Measurements from ENCODE around the gene MMP15. TPM values are rescaled to one million over a fixed set of nuclear protein-coding genes. Genes with fewer than 3 reads are reported as not detected.

MMP15 gene
- total and polyA plus RNA-seq, 2 donors (not counting 3 experiments of a cell fraction or from before 2014, with no cell fraction given): 12.6 to 16.0 TPM

DNA sequence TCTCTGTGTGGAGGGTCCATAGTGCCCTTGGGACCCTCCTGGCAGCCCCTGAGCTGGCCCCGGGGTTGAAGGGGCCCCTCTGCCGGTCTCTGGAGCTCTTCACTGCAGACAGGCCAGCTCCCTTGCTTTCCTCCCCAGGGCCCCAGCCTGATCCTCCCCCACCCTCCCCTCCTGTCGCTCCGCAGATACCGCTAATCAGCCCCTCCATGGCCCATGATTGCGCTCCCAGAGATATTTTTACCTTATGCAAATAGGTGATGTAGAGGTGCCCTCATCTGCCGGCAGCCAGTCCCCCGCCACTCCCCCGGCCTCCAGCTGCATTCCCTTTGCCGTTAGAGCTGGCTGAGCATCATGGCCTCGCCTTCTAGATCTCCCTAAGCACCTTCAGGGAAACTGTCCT, 9.2 kb downstream of the MMP15 start:
- Histone ChIP-seq H2AFZ (ENCODE audit: low read depth, low read length) (no peak overlapping the region), H3K4me1 (ENCODE audit: control insufficient read depth, extremely low read depth, insufficient read depth, low read length) (no peaks in the 10 kb centered on the region), H3K79me2 (ENCODE audit: control insufficient read depth, insufficient read depth, low read length) (no peaks in the 10 kb centered on the region), H3K27ac (ENCODE audit: insufficient read depth, low read depth, low read length) (no peak overlapping the region), H4K20me1 (replicated peaks; ENCODE audit: control insufficient read depth, extremely low read depth, insufficient read depth, low read length) (no peaks in the 10 kb centered on the region), H3K27me3 (ENCODE audit: control insufficient read depth in 2 of 2, insufficient read depth in 2 of 2, low read length in 2 of 2) (no peaks in the 10 kb centered on the region), H3K9me3 (replicated peaks; ENCODE audit: control insufficient read depth, insufficient read depth, low read length) (no peaks in the 10 kb centered on the region), H3K9ac (replicated peaks; ENCODE audit: extremely low read depth, insufficient read depth, low read length) (no peak overlapping the region), H3K36me3 (ENCODE audit: control insufficient read depth in 2 of 2, extremely low read depth in 1 of 2, insufficient read depth in 2 of 2, low read length in 2 of 2) (no peaks in the 10 kb centered on the region), H3K4me3 (replicated peaks in 1 of 3; ENCODE audit: insufficient read depth in 1 of 3, low read depth in 1 of 3, low read length in 3 of 3) (no peak overlapping the region), H3K9me1 (replicated peaks; ENCODE audit: control insufficient read depth, extremely low read depth, insufficient read depth, low read length) (no peaks in the 10 kb centered on the region), H3K4me2 (ENCODE audit: insufficient read depth, low read length) (no peak overlapping the region)
- CTCF ChIA-PET: interaction anchor here (1.4 kb wide), 1 partner anchor 15 kb away, joined by 6 read pairs; no protein-coding TSS in a partner anchor
- no TSS peak for BruUV-seq (replicated peaks)
- TF ChIP-seq POLR2AphosphoS5 (IDR thresholded peaks at IDR 0.05; ENCODE audit: insufficient read depth, low read depth, low read length) (no peak), MYC (IDR thresholded peaks at IDR 0.05; ENCODE audit: low read depth, low read length) (no peak), EZH2 (IDR thresholded peaks at IDR 0.05; ENCODE audit: borderline replicate concordance, low read depth, low read length, severe bottlenecking) (no peak), POLR2A (IDR thresholded peaks at IDR 0.05; ENCODE audit: low read depth, low read length) (no peak)
- POLR2A ChIA-PET: no interaction called here
- no peak for DNase-seq (ENCODE audit: low read depth, low spot score)
- FAIRE-seq: no peak
- intact Hi-C loops (cut with micrococcal nuclease) (no loop called here), dilution Hi-C loops (cut with MboI; ENCODE audit: extremely low pct_ligation_motif_present, low sequenced_read_pairs) (no loop called here)

GRCh38 chr16:58035356-58036170, 10.0 kb downstream of the MMP15 start:
- Histone ChIP-seq H3K4me1 (ENCODE audit: control insufficient read depth, extremely low read depth, insufficient read depth, low read length) (no peaks in the 10 kb centered on the region), H3K27ac (ENCODE audit: insufficient read depth, low read depth, low read length) (no peak overlapping the region), H3K4me2 (ENCODE audit: insufficient read depth, low read length) (no peak overlapping the region), H3K79me2 (ENCODE audit: control insufficient read depth, insufficient read depth, low read length) (no peaks in the 10 kb centered on the region), H3K9me3 (replicated peaks; ENCODE audit: control insufficient read depth, insufficient read depth, low read length) (no peaks in the 10 kb centered on the region), H3K36me3 (ENCODE audit: control insufficient read depth in 2 of 2, extremely low read depth in 1 of 2, insufficient read depth in 2 of 2, low read length in 2 of 2) (no peaks in the 10 kb centered on the region), H2AFZ (ENCODE audit: low read depth, low read length) (no peak overlapping the region), H4K20me1 (replicated peaks; ENCODE audit: control insufficient read depth, extremely low read depth, insufficient read depth, low read length) (no peaks in the 10 kb centered on the region), H3K4me3 (replicated peaks in 1 of 3; ENCODE audit: insufficient read depth in 1 of 3, low read depth in 1 of 3, low read length in 3 of 3) (no peak overlapping the region), H3K9me1 (replicated peaks; ENCODE audit: control insufficient read depth, extremely low read depth, insufficient read depth, low read length) (no peaks in the 10 kb centered on the region), H3K27me3 (ENCODE audit: control insufficient read depth in 2 of 2, insufficient read depth in 2 of 2, low read length in 2 of 2) (no peaks in the 10 kb centered on the region), H3K9ac (replicated peaks; ENCODE audit: extremely low read depth, insufficient read depth, low read length) (no peak overlapping the region)
- BruUV-seq (replicated peaks): no TSS peak
- FAIRE-seq (no peak), DNase-seq (ENCODE audit: low read depth, low spot score) (no peak)
- ChIA-PET CTCF (no interaction called here), POLR2A (no interaction called here)
- TF ChIP-seq POLR2AphosphoS5 (IDR thresholded peaks at IDR 0.05; ENCODE audit: insufficient read depth, low read depth, low read length): no peak
- no peak for TF ChIP-seq CTCF (IDR thresholded peaks at IDR 0.05; ENCODE audit: extremely low read depth in 1 of 2, insufficient read depth in 1 of 2, low read depth in 1 of 2, low read length in 2 of 2)
- TF ChIP-seq POLR2A (IDR thresholded peaks at IDR 0.05; ENCODE audit: low read depth, low read length): no peak
- no peak for TF ChIP-seq FOS (IDR thresholded peaks at IDR 0.05; ENCODE audit: borderline replicate concordance, insufficient read depth, low read length)
- no peak for TF ChIP-seq MYC (IDR thresholded peaks at IDR 0.05; ENCODE audit: low read depth, low read length)
- TF ChIP-seq GATA2 (IDR thresholded peaks at IDR 0.05; ENCODE audit: insufficient read depth, insufficient read length, low read depth, low read length): no peak
- no peak for TF ChIP-seq EZH2 (IDR thresholded peaks at IDR 0.05; ENCODE audit: borderline replicate concordance, low read depth, low read length, severe bottlenecking)
- TF ChIP-seq, protein P1, sequence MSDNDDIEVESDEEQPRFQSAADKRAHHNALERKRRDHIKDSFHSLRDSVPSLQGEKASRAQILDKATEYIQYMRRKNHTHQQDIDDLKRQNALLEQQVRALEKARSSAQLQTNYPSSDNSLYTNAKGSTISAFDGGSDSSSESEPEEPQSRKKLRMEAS (IDR thresholded peaks at IDR 0.05; ENCODE audit: insufficient read depth, insufficient read length): no peak
- TF ChIP-seq JUN (IDR thresholded peaks at IDR 0.05; ENCODE audit: borderline replicate concordance, insufficient read depth, insufficient read length, low read depth): no peak
- dilution Hi-C loops (cut with MboI; ENCODE audit: extremely low pct_ligation_motif_present, low sequenced_read_pairs) (no loop called here), intact Hi-C loops (cut with micrococcal nuclease) (no loop called here)

All from endothelial cell of umbilical vein (primary cell).